HepG2 (cell line): Measurements from ENCODE around the gene TRAPPC12.

Experiments used
- FOXA3 ChIP-seq: IDR thresholded peaks from 2 replicates; pipeline ENCODE4 v1.6.1; 2016; ENCODE audit warnings: missing genetic modification reagents, missing compliant biosample characterization
- HCFC1 ChIP-seq: fragments of 150-350 bp; IDR thresholded peaks from 2 replicates; pipeline ENCODE4 v1.6.1; 2014; ENCODE audit warnings: low read depth, low read length
- POLR2A ChIP-seq, 2 experiments: IDR thresholded peaks; 2 replicates each; pipeline ENCODE4 v1.6.1; 2011; ENCODE audit warnings: low read depth in 2 of 2, low read length in 2 of 2, mild to moderate bottlenecking in 1 of 2, moderate library complexity in 1 of 2; ENCODE audit not compliant: insufficient read depth in 1 of 2
- SMC3 ChIP-seq: IDR thresholded peaks from 2 replicates; pipeline ENCODE4 v1.6.1; 2011; ENCODE audit warnings: low read length, improper control_type of control experiment
- ZFP41 ChIP-seq: sonication (generic); formaldehyde crosslinking; IDR thresholded peaks from 2 replicates; pipeline ENCODE4 v1.4.0; 2020; ENCODE audit warnings: mild to moderate bottlenecking, missing genetic modification reagents, borderline replicate concordance
- ZNF841 ChIP-seq: sonication (generic); formaldehyde crosslinking; IDR thresholded peaks from 2 replicates; pipeline ENCODE4 v1.8.1; 2023; ENCODE audit warnings: missing genetic modification reagents, borderline replicate concordance
- TF ChIP-seq, protein P1 (sequence below): sonication (generic); formaldehyde crosslinking; IDR thresholded peaks from 2 replicates; pipeline ENCODE4 v1.5.0; 2020; ENCODE audit warnings: mild to moderate bottlenecking, missing genetic modification reagents, moderate library complexity
- TF ChIP-seq, protein P2 (sequence below): sonication (generic); formaldehyde crosslinking; IDR thresholded peaks from 2 replicates; pipeline ENCODE4 v1.4.0; 2020; ENCODE audit warnings: mild to moderate bottlenecking, low read depth, missing genetic modification reagents
- TF ChIP-seq, protein P3 (sequence below): sonication (generic); formaldehyde crosslinking; conservative IDR thresholded peaks from 2 replicates; pipeline ENCODE4 v1.8.1; 2023; ENCODE audit warnings: missing genetic modification reagents

DNA sequence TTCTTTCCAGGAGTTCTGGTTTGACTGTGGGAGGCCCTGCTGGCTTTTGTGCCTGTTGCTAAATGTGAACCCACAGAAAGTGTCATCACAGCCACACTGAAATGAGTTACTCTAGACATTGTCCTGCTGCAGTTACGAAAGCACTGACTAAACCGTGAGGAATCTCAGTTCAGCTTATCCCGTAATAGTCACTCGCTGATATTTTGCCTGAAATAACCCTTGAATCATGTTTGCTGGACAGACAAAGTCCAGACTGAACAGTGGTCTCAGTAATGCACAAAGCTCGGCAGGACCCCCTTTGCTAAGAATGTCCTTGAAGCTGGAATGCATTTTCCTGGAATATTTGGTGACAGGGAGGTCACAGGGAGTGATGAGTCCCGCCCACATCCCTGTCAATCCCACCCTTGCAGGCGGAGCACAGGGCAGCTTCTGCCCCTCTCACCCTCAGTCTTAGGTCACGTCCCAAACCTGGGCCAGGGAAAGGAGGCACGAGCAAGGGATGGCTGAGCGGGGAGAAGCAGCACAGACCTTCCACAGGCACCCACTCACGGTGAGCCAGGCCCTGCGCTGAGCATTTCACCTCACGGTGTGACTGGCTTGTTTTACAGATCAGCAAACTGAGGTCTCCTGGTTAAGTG is 86.5 kb downstream of the TRAPPC12 start:
- TF ChIP-seq ZFP41 (no peak), SMC3 (peak; percentile 38; the same call in 1 of the 2 replicates), HCFC1 (no peak), POLR2A (IDR thresholded peaks at IDR 0.05; ENCODE audit: insufficient read depth in 1 of 2, low read depth in 2 of 2, low read length in 2 of 2) (peak in 1 of 2 experiments; percentile 61; a peak in 2 of 4 replicates), FOXA3 (CRISPR knock-in tag) (peak; percentile 77), ZNF841 (CRISPR knock-in tag) (no peak)
- TF ChIP-seq, protein P1, sequence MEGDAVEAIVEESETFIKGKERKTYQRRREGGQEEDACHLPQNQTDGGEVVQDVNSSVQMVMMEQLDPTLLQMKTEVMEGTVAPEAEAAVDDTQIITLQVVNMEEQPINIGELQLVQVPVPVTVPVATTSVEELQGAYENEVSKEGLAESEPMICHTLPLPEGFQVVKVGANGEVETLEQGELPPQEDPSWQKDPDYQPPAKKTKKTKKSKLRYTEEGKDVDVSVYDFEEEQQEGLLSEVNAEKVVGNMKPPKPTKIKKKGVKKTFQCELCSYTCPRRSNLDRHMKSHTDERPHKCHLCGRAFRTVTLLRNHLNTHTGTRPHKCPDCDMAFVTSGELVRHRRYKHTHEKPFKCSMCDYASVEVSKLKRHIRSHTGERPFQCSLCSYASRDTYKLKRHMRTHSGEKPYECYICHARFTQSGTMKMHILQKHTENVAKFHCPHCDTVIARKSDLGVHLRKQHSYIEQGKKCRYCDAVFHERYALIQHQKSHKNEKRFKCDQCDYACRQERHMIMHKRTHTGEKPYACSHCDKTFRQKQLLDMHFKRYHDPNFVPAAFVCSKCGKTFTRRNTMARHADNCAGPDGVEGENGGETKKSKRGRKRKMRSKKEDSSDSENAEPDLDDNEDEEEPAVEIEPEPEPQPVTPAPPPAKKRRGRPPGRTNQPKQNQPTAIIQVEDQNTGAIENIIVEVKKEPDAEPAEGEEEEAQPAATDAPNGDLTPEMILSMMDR (CRISPR knock-in tag), result peak; percentile 18; the same call in 1 of the 2 replicates
- TF ChIP-seq, protein P2, sequence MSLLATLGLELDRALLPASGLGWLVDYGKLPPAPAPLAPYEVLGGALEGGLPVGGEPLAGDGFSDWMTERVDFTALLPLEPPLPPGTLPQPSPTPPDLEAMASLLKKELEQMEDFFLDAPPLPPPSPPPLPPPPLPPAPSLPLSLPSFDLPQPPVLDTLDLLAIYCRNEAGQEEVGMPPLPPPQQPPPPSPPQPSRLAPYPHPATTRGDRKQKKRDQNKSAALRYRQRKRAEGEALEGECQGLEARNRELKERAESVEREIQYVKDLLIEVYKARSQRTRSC (CRISPR knock-in tag), result no peak
- TF ChIP-seq, protein P3, sequence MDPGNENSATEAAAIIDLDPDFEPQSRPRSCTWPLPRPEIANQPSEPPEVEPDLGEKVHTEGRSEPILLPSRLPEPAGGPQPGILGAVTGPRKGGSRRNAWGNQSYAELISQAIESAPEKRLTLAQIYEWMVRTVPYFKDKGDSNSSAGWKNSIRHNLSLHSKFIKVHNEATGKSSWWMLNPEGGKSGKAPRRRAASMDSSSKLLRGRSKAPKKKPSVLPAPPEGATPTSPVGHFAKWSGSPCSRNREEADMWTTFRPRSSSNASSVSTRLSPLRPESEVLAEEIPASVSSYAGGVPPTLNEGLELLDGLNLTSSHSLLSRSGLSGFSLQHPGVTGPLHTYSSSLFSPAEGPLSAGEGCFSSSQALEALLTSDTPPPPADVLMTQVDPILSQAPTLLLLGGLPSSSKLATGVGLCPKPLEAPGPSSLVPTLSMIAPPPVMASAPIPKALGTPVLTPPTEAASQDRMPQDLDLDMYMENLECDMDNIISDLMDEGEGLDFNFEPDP (CRISPR knock-in tag), result no peak
